ENCODE data around the gene GPI. TPM values are rescaled to one million over a fixed set of nuclear protein-coding genes. Genes with fewer than 3 reads are reported as not detected.

Gene GPI
- total and polyA plus RNA-seq, 2 of the 13 experiments (the other 11 are each of a cell fraction or from before 2014, with no cell fraction given) = 147 to 167 TPM

- peak; percentile 96 for TF ChIP-seq ZNF687 (CRISPR knock-in tag; IDR thresholded peaks at IDR 0.05)
- 0 out of 2 replicates have a peak, but pooled peaks have one; percentile 22 for TF ChIP-seq ZSCAN29 (CRISPR knock-in tag; conservative IDR thresholded peaks at IDR 0.05)
- TF ChIP-seq ZNF616 (CRISPR knock-in tag; IDR thresholded peaks at IDR 0.05; ENCODE audit: low read depth) = peak; percentile 50; the same call in 1 of the 2 replicates
- TF ChIP-seq RELA (CRISPR knock-in tag; IDR thresholded peaks at IDR 0.05) = no peak
- peak; percentile 76; the same call in 1 of the 2 replicates for TF ChIP-seq TAF1 (CRISPR knock-in tag; IDR thresholded peaks at IDR 0.05)
- 0 out of 2 replicates have a peak, but pooled peaks have one; percentile 15 for TF ChIP-seq FOXP4 (CRISPR knock-in tag; IDR thresholded peaks at IDR 0.05)
- no peak for TF ChIP-seq PTBP1 (IDR thresholded peaks at IDR 0.05; ENCODE audit: low read depth, low read length, poor library complexity, severe bottlenecking)
- no peak for TF ChIP-seq MTA3 (CRISPR knock-in tag; IDR thresholded peaks at IDR 0.05)
- TF ChIP-seq ZNF281 (CRISPR knock-in tag; IDR thresholded peaks at IDR 0.05; ENCODE audit: borderline replicate concordance) = no peak
- TF ChIP-seq PHB2 (IDR thresholded peaks at IDR 0.05; ENCODE audit: partially characterized antibody) = no peak
- no peak for TF ChIP-seq CERS6 (CRISPR knock-in tag; IDR thresholded peaks at IDR 0.05)
- TF ChIP-seq ZNF816 (CRISPR knock-in tag; IDR thresholded peaks at IDR 0.05; ENCODE audit: borderline replicate concordance) = peak; percentile 66; the same call in 1 of the 2 replicates
- no peak for TF ChIP-seq ZNF720 (CRISPR knock-in tag; IDR thresholded peaks at IDR 0.05)
- no peak for TF ChIP-seq TCF12 (IDR thresholded peaks at IDR 0.05)
- TF ChIP-seq TCF12 (CRISPR knock-in tag; IDR thresholded peaks at IDR 0.05) = peak; percentile 53; the same call in 1 of the 2 replicates
- TF ChIP-seq RARG (CRISPR knock-in tag; IDR thresholded peaks at IDR 0.05; ENCODE audit: low read depth) = no peak
- no peak for TF ChIP-seq ZNF530 (CRISPR knock-in tag; IDR thresholded peaks at IDR 0.05; ENCODE audit: low read depth)
Observed at GRCh38 chr19:34359140-34359953, 5.6 kb upstream of the GPI start (continued).
